Measurements from ENCODE around the gene PARVG. TPM values are rescaled to one million over a fixed set of nuclear protein-coding genes. Genes with fewer than 3 reads are reported as not detected.

Gene PARVG
- total and polyA plus RNA-seq, 2 experiments from 2014 or later = 0.33 TPM; not detected in 1

- no peak overlapping the region for H3K4me3 ChIP-seq
- DNase-seq (ENCODE audit: low read depth in 1 of 2, low spot score in 1 of 2) = peak in 1 of 2 donors; percentile 32
Measured at GRCh38 chr22:44200855-44201550, 20.3 kb downstream of the PARVG start.

GRCh38 chr22:44201665-44202064, 20.9 kb downstream of the PARVG start:
- Histone ChIP-seq H3K9me3 (ENCODE audit: low read depth) (no peaks in the 10 kb centered on the region), H3K36me3 (no peaks in the 10 kb centered on the region), H3K4me1 (ENCODE audit: low read depth) (peaks cover 5% of the 10 kb centered on the region), H3K4me3 (no peak overlapping the region), H3K27ac (no peak overlapping the region), H3K27me3 (no peaks in the 10 kb centered on the region)
- TF ChIP-seq CTCF (IDR thresholded peaks at IDR 0.05; ENCODE audit: low read depth, low read length) = no peak
- DNase-seq (ENCODE audit: low read depth in 1 of 2, low spot score in 1 of 2) = no peak

More at GRCh38 chr22:44200855-44201550, 20.3 kb downstream of the PARVG start:
- H3K27me3 ChIP-seq = no peaks in the 10 kb centered on the region
- no peak overlapping the region for H3K27ac ChIP-seq
- no peak for TF ChIP-seq CTCF (IDR thresholded peaks at IDR 0.05; ENCODE audit: low read depth, low read length)
- no peaks in the 10 kb centered on the region for H3K9me3 ChIP-seq (ENCODE audit: low read depth)
- H3K36me3 ChIP-seq = no peaks in the 10 kb centered on the region
- peaks cover 5% of the 10 kb centered on the region for H3K4me1 ChIP-seq (ENCODE audit: low read depth)

GRCh38 chr22:44202261-44202789, 21.6 kb downstream of the PARVG start:
- Histone ChIP-seq H3K4me1 (ENCODE audit: low read depth) (peaks cover 5% of the 10 kb centered on the region), H3K36me3 (no peaks in the 10 kb centered on the region), H3K4me3 (no peak overlapping the region), H3K27me3 (no peaks in the 10 kb centered on the region), H3K27ac (no peak overlapping the region), H3K9me3 (ENCODE audit: low read depth) (no peaks in the 10 kb centered on the region)
- TF ChIP-seq CTCF (IDR thresholded peaks at IDR 0.05; ENCODE audit: low read depth, low read length) = no peak
- peak; percentile 21 to 77 for DNase-seq (ENCODE audit: low read depth in 1 of 2, low spot score in 1 of 2)

- Histone ChIP-seq H3K9me3 (ENCODE audit: low read depth) (no peaks in the 10 kb centered on the region), H3K36me3 (no peaks in the 10 kb centered on the region), H3K4me3 (no peak overlapping the region), H3K27me3 (no peaks in the 10 kb centered on the region), H3K4me1 (ENCODE audit: low read depth) (peaks cover 5% of the 10 kb centered on the region), H3K27ac (no peak overlapping the region)
- DNase-seq (ENCODE audit: low read depth in 1 of 2, low spot score in 1 of 2) = no peak
- no peak for TF ChIP-seq CTCF (IDR thresholded peaks at IDR 0.05; ENCODE audit: low read depth, low read length)
Measured at GRCh38 chr22:44203203-44203602, 22.5 kb downstream of the PARVG start.

- no peak overlapping the region for H3K4me3 ChIP-seq
- H3K36me3 ChIP-seq = no peaks in the 10 kb centered on the region
- H3K27me3 ChIP-seq = no peaks in the 10 kb centered on the region
- H3K9me3 ChIP-seq (ENCODE audit: low read depth) = no peaks in the 10 kb centered on the region
- DNase-seq (ENCODE audit: low read depth in 1 of 2, low spot score in 1 of 2) = no peak
- no peak for TF ChIP-seq CTCF (IDR thresholded peaks at IDR 0.05; ENCODE audit: low read depth, low read length)
- H3K27ac ChIP-seq = no peak overlapping the region
- peaks cover 5% of the 10 kb centered on the region for H3K4me1 ChIP-seq (ENCODE audit: low read depth)
Measured at GRCh38 chr22:44204739-44205515, 24.2 kb downstream of the PARVG start.
